Mesothelial cell of epicardium (in vitro differentiated cells): Measurements from ENCODE around the gene CENPM. TPM values are rescaled to one million over a fixed set of nuclear protein-coding genes. Genes with fewer than 3 reads are reported as not detected.

Source experiments
- DNase-seq, 2 experiments: peaks; one replicate each; pipeline ENCODE4 v3.0.0; 2021; ENCODE audit warnings: low spot score in 2 of 2; ENCODE audit not compliant: unreplicated experiment in 2 of 2
- H3K27ac Mint-ChIP-seq: 2 replicates; pipeline ENCODE4 v1.8.0; 2021; ENCODE audit warnings: mixed read lengths
- H3K27me3 Mint-ChIP-seq: 2 replicates; pipeline ENCODE4 v1.8.0; 2021; ENCODE audit warnings: low read depth, mixed read lengths
- H3K36me3 Mint-ChIP-seq: 2 replicates; pipeline ENCODE4 v1.8.0; 2021; ENCODE audit warnings: mixed read lengths
- H3K4me1 Mint-ChIP-seq: 2 replicates; pipeline ENCODE4 v1.8.0; 2021; ENCODE audit warnings: mixed read lengths
- H3K4me3 Mint-ChIP-seq: 2 replicates; pipeline ENCODE4 v1.8.0; 2021; ENCODE audit warnings: mild to moderate bottlenecking, moderate library complexity, mixed read lengths
- H3K9me3 Mint-ChIP-seq: 2 replicates; pipeline ENCODE4 v1.8.0; 2021; ENCODE audit warnings: mixed read lengths
- CTCF ChIP-seq: fragments of 200-600 bp; sonication (generic); IDR thresholded peaks from one replicate; pipeline ENCODE4 v1.5.0; 2021; ENCODE audit warnings: antibody characterized with exemption; ENCODE audit not compliant: unreplicated experiment
- total RNA-seq: library from RNA; stranded (reverse); gene quantifications from 3 replicates; pipeline ENCODE4 v1.2.1, GENCODE V29; 2021

CENPM gene
- total RNA-seq, 1 donor from 2014 or later, result 13.3 TPM

- Mint-ChIP-seq H3K27ac (no peak overlapping the region), H3K4me3 (peak overlapping the region; percentile 61)
- DNase-seq, result peak in 1 of 2 experiments; percentile 76
Measured at GRCh38 chr22:41925783-41926460, 21.0 kb downstream of the CENPM start.

DNA sequence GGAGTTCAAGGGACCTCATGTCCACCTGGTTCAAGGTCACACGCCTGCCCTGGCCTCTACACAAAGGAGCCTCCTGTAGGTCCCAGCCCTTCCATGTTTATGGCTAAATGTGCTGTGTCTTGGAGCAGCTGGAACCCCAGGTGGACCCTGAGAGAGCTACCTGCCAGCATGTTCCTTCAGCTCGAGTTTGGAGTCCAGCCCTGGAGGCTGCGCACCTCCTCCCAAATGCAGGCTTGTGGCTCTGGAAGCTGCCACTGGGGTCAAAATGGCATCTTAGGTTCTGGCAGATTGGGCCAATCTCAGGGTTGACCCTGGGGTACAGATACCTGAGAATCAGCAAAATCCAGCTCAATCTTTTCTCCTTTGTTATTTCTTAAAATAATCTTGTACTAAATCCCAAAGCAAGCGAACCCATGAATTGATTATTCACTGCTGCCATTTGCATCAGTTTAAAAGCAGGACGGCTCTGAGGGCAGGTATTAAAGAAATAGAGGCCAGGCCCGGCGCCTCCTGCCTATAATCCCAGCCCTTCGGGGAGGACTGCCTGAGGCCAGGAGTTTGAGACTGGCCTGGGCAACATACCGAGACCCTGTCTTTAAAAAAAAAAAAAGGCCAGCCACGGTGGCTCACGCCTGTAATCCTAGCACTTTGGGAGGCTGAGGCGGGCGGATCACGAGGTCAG, 23.2 kb downstream of the CENPM start:
- Mint-ChIP-seq H3K36me3 (no peaks in the 10 kb centered on the region), H3K4me3 (no peak overlapping the region), H3K9me3 (no peaks in the 10 kb centered on the region), H3K27ac (no peak overlapping the region), H3K27me3 (peaks cover 56% of the 10 kb centered on the region), H3K4me1 (peaks cover 13% of the 10 kb centered on the region)
- no peak for DNase-seq
- no peak for TF ChIP-seq CTCF

More at GRCh38 chr22:41925783-41926460, 21.0 kb downstream of the CENPM start:
- Mint-ChIP-seq H3K27me3 (peaks cover 46% of the 10 kb centered on the region), H3K4me1 (peaks cover 10% of the 10 kb centered on the region), H3K36me3 (no peaks in the 10 kb centered on the region), H3K9me3 (no peaks in the 10 kb centered on the region)
- peak; percentile 63 for TF ChIP-seq CTCF

DNA sequence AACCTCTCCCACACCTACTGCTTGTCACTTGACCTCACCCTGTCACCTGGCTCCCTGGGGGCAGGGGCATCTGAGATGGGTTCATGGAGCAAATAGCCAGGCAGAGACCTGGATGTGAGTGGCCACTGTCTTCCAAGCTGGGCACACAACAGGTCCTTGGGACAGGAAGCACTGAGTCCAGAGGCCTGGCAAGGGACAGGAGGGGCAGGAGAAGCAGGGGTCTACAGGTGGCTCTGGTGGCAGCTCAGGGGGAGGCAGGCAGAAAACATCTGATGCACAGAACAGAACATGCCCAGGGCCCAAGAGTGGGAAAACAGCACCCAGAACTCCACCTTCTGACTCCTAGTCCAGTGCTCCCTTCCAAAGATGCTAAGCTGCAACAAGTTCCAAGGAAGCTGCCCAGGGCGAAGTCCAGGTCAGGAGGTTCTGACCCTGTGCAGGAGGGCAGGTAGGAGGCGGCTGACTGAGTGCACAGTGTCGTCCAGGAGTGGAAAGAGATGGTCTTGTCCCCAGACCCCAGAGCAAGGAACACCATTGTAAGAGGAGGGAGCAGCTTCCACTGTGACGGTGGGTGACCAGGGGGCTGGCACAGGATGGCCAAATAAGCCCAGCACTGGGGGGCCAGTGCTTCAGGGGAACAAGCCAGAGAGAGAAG, 23.9 kb downstream of the CENPM start:
- TF ChIP-seq CTCF, result no peak
- Mint-ChIP-seq H3K36me3 (no peaks in the 10 kb centered on the region), H3K27me3 (peaks cover 59% of the 10 kb centered on the region), H3K9me3 (no peaks in the 10 kb centered on the region), H3K4me1 (peaks cover 13% of the 10 kb centered on the region), H3K27ac (no peak overlapping the region), H3K4me3 (no peak overlapping the region)
- no peak for DNase-seq

GRCh38 chr22:41922328-41922727, 24.6 kb downstream of the CENPM start:
- H3K36me3 Mint-ChIP-seq, result no peaks in the 10 kb centered on the region
- peaks cover 59% of the 10 kb centered on the region for H3K27me3 Mint-ChIP-seq
- no peak overlapping the region for H3K27ac Mint-ChIP-seq
- no peak for TF ChIP-seq CTCF
- H3K9me3 Mint-ChIP-seq, result no peaks in the 10 kb centered on the region
- no peak overlapping the region for H3K4me3 Mint-ChIP-seq
- no peak for DNase-seq
- H3K4me1 Mint-ChIP-seq, result peaks cover 9% of the 10 kb centered on the region

DNA sequence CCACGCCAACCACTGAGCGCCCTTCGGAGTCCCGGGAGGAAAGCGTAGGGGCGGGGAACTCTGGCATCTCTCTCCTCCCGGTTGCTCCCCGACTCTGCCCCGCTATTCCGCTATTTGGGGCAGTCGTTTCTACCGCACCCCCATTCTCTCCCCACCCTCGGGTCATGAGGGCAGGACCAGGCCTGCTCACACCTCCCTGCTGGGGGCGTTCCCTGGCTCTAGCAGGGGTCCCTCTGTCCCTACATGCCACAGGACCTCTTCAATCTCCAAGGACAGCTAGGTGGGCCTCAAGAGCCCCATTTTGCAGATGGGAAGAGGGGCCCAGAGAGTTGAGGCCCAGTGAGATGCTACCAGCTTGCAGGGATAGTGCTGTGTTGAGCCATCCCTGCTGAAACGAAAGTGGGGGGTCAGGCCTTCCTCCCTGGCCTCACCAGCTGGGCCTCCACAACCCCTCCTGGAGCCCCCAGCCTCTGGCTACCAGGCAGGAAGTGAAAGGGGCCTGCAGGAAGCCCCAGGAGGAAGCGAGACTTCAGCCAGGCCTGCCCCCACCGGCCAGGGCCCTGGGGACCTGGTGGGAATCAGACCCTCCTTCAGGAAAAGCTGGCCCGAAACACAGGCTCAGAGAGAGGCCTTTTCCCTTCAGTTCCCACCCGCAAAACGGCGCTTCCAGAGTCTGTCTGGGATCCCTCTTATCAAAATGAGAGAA, 26.5 kb downstream of the CENPM start:
- Mint-ChIP-seq H3K27me3 (peaks cover 66% of the 10 kb centered on the region), H3K4me3 (peak overlapping the region; percentile 54), H3K9me3 (no peaks in the 10 kb centered on the region), H3K4me1 (peaks cover 6% of the 10 kb centered on the region), H3K36me3 (no peaks in the 10 kb centered on the region), H3K27ac (no peak overlapping the region)
- DNase-seq, result no peak
- no peak for TF ChIP-seq CTCF
